Measurements from ENCODE around the gene BCOR.
A peak's percentile ranks its signal among the peaks of the same experiment; 100 is the strongest.

The BCOR gene

GRCh38 chrX:40111868-40112267 is 14.1 kb upstream of the BCOR start:
- DNase-seq = no peak

GRCh38 chrX:40109288-40110008 is 11.7 kb upstream of the BCOR start:
- DNase-seq = no peak

GRCh38 chrX:40108959-40109287 is 11.2 kb upstream of the BCOR start:
- DNase-seq = no peak

- no peak for DNase-seq
Measured at GRCh38 chrX:40108162-40108958, 10.6 kb upstream of the BCOR start.

- no peak for DNase-seq
Measured at GRCh38 chrX:40107291-40108161, 9.8 kb upstream of the BCOR start.

GRCh38 chrX:40106676-40107290 is 9.0 kb upstream of the BCOR start:
- DNase-seq = no peak

GRCh38 chrX:40105835-40106675 is 8.3 kb upstream of the BCOR start:
- DNase-seq = peak in 1 of 2 experiments; percentile 21

- DNase-seq = no peak
Measured at GRCh38 chrX:40104985-40105834, 7.5 kb upstream of the BCOR start.

- no peak for DNase-seq
Measured at GRCh38 chrX:40104630-40104984, 6.8 kb upstream of the BCOR start.

- DNase-seq = no peak
Measured at GRCh38 chrX:40103565-40104323, 6.0 kb upstream of the BCOR start.

- DNase-seq = no peak
Measured at GRCh38 chrX:40102393-40103381, 4.9 kb upstream of the BCOR start.

- no peak for DNase-seq
Measured at GRCh38 chrX:40101430-40101802, 3.7 kb upstream of the BCOR start.

GRCh38 chrX:40100537-40101429 is 3.0 kb upstream of the BCOR start:
- no peak for DNase-seq

GRCh38 chrX:40100141-40100536 is 2.4 kb upstream of the BCOR start:
- no peak for DNase-seq

- DNase-seq = peak in 1 of 2 experiments; percentile 6
Measured at GRCh38 chrX:40099055-40099958, 1.5 kb upstream of the BCOR start.

- peak in 1 of 2 experiments; percentile 3 for DNase-seq
Measured at GRCh38 chrX:40098264-40099054, 701 bp upstream of the BCOR start.

Data from NCI-H187 (cell line).